ENCODE data around the gene AKR1C8. TPM values are rescaled to one million over a fixed set of nuclear protein-coding genes. Genes with fewer than 3 reads are reported as not detected.
"Not testable (repeated sequence)": the region's sequence is repeated elsewhere in the genome, so short reads cannot be mapped to it uniquely, and the experiment has no call there.

Gene AKR1C8
- total RNA-seq, 1 donor from 2014 or later = not detected

DNA sequence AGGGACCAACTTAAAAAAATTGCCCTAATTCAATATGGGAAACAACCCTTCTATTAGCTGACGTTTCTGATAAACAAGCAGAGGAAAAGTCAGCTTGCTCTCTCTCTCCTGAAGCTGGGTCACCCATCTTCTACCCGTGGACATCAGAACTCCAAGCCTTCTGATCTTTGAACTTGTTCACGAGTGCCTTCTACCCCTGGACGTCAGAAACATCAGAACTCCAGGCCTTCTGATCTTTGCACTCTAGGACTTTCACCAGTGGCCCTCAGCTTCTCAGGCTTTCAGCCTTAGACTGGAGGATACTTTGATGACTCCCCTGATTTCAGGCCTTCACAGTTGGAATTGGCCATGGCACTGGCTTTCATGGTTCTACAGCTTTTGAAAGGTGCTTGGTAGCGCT, 41.8 kb downstream of the AKR1C8 start:
- DNase-seq (ENCODE audit: low spot score, unreplicated experiment) = no peak
- Mint-ChIP-seq H3K27ac (no peak overlapping the region), H3K4me3 (ENCODE audit: low read depth) (no peak overlapping the region), H3K36me3 (ENCODE audit: insufficient read depth) (peaks cover 4% of the 10 kb centered on the region), H3K4me1 (ENCODE audit: low read depth) (peaks cover 22% of the 10 kb centered on the region), H3K27me3 (no peaks in the 10 kb centered on the region), H3K9me3 (ENCODE audit: low read depth) (peaks cover 35% of the 10 kb centered on the region)
- TF ChIP-seq CTCF (IDR thresholded peaks at IDR 0.05; ENCODE audit: unreplicated experiment) = no peak

DNA sequence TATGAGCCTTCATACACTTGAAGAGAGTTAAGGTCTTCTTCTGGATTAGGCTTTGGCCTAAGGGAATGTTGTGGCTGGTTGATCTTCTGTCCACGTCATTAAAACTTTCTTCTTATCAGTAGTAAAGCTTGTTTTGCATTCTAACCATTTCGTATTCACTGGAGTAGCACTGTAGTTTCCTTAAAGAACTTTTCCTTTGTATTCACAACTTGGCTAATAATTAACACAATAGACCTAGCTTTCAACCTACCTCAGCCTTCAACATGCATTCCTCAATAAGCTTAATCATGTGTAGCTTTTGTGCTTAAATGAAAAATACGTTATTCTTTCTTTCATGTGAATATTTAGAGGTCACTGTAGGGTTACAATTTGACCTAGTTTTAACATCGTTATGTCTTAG, 42.8 kb downstream of the AKR1C8 start:
- H3K4me3 Mint-ChIP-seq (ENCODE audit: low read depth) = no peak overlapping the region
- DNase-seq (ENCODE audit: low spot score, unreplicated experiment) = no peak
- H3K9me3 Mint-ChIP-seq (ENCODE audit: low read depth) = peaks cover 40% of the 10 kb centered on the region

GRCh38 chr10:5137699-5138098, 47.3 kb downstream of the AKR1C8 start:
- peaks cover 33% of the 10 kb centered on the region for H3K9me3 Mint-ChIP-seq (ENCODE audit: low read depth)
- not testable (repeated sequence) for H3K27me3 Mint-ChIP-seq

More for the DNA sequence above, 42.8 kb downstream of the AKR1C8 start:
- Mint-ChIP-seq H3K27ac (peak overlapping the region; percentile 82), H3K36me3 (ENCODE audit: insufficient read depth) (peaks cover 7% of the 10 kb centered on the region), H3K4me1 (ENCODE audit: low read depth) (peaks cover 14% of the 10 kb centered on the region), H3K27me3 (no peaks in the 10 kb centered on the region)
- no peak for TF ChIP-seq CTCF (IDR thresholded peaks at IDR 0.05; ENCODE audit: unreplicated experiment)

GRCh38 chr10:5136468-5137087, 48.4 kb downstream of the AKR1C8 start:
- Mint-ChIP-seq H3K9me3 (ENCODE audit: low read depth) (peaks cover 29% of the 10 kb centered on the region), H3K27me3 (no peaks in the 10 kb centered on the region), H3K27ac (no peak overlapping the region), H3K4me1 (ENCODE audit: low read depth) (no peaks in the 10 kb centered on the region), H3K4me3 (ENCODE audit: low read depth) (no peak overlapping the region), H3K36me3 (ENCODE audit: insufficient read depth) (peaks cover 5% of the 10 kb centered on the region)
- no peak for TF ChIP-seq CTCF (IDR thresholded peaks at IDR 0.05; ENCODE audit: unreplicated experiment)
- no peak for DNase-seq (ENCODE audit: low spot score, unreplicated experiment)

More at GRCh38 chr10:5137699-5138098, 47.3 kb downstream of the AKR1C8 start:
- not testable (repeated sequence) for H3K27ac Mint-ChIP-seq; H3K4me1 Mint-ChIP-seq (ENCODE audit: low read depth); DNase-seq (ENCODE audit: low spot score, unreplicated experiment); H3K4me3 Mint-ChIP-seq (ENCODE audit: low read depth); H3K36me3 Mint-ChIP-seq (ENCODE audit: insufficient read depth)

DNA sequence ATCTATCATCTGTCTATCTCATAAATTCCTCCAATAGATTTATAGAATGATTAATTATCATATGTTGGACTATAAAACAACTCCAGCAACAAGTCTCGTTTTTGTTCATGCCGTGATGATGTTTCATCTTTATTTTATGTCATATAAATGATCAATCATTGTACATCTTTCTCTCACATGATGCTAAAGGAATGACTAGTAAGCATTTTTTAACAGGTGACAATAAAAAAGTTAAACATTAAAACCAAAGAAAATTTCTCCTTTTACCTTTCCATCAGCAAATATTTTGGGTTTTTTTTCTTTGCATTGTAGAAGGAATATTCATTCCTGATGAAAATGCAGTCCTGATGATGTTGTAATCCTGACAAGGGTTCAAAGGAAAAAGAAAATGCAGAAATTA, 49.4 kb downstream of the AKR1C8 start:
- Mint-ChIP-seq H3K36me3 (ENCODE audit: insufficient read depth) (peaks cover 5% of the 10 kb centered on the region), H3K4me1 (ENCODE audit: low read depth) (no peaks in the 10 kb centered on the region), H3K27me3 (no peaks in the 10 kb centered on the region), H3K9me3 (ENCODE audit: low read depth) (peaks cover 30% of the 10 kb centered on the region), H3K27ac (no peak overlapping the region), H3K4me3 (ENCODE audit: low read depth) (no peak overlapping the region)
- DNase-seq (ENCODE audit: low spot score, unreplicated experiment) = no peak
- no peak for TF ChIP-seq CTCF (IDR thresholded peaks at IDR 0.05; ENCODE audit: unreplicated experiment)
